ENCODE results near the gene NEDD1.

GRCh38 chr12:96864335-96864734 is 42.7 kb upstream of the NEDD1 start:
- no peak for TF ChIP-seq CTCF (IDR thresholded peaks at IDR 0.05; ENCODE audit: low read length)
- TF ChIP-seq EZH2 (IDR thresholded peaks at IDR 0.05; ENCODE audit: borderline replicate concordance, low read length), result no peak

Data from OCI-LY1 (cell line).